ENCODE data around the gene AFAP1.

AFAP1 gene

DNA sequence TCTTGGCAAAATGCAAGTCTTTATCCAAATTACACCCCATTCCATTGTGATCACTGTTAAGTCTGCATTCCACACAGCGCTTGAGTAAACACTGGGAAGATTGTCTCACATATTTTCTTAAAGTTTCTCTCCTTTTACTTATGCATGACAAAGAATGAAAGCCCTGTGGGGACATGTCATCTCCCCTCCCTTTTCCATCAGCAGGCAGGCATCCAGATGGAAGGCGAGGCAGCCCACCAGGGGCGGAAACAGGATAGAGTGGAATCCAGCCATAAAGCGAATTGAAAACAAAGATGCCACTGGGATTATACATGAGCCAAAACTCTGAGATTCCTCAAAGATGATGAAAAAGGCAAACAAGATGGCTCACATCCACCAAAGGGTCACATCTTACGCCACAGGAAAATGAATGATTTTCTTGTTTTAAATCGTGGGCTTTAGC, 78.2 kb downstream of the AFAP1 start:
- peak; percentile 31 for DNase-seq (ENCODE audit: low spot score)
- TF ChIP-seq, protein P1, sequence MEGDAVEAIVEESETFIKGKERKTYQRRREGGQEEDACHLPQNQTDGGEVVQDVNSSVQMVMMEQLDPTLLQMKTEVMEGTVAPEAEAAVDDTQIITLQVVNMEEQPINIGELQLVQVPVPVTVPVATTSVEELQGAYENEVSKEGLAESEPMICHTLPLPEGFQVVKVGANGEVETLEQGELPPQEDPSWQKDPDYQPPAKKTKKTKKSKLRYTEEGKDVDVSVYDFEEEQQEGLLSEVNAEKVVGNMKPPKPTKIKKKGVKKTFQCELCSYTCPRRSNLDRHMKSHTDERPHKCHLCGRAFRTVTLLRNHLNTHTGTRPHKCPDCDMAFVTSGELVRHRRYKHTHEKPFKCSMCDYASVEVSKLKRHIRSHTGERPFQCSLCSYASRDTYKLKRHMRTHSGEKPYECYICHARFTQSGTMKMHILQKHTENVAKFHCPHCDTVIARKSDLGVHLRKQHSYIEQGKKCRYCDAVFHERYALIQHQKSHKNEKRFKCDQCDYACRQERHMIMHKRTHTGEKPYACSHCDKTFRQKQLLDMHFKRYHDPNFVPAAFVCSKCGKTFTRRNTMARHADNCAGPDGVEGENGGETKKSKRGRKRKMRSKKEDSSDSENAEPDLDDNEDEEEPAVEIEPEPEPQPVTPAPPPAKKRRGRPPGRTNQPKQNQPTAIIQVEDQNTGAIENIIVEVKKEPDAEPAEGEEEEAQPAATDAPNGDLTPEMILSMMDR (conservative IDR thresholded peaks at IDR 0.05; ENCODE audit: low read depth), result no peak
- H3K27ac ChIP-seq, result peak overlapping the region; percentile 77
- CTCF ChIA-PET, result no interaction called here
- POLR2A ChIA-PET (ENCODE audit: low non-redundant PET), result no interaction called here

DNA sequence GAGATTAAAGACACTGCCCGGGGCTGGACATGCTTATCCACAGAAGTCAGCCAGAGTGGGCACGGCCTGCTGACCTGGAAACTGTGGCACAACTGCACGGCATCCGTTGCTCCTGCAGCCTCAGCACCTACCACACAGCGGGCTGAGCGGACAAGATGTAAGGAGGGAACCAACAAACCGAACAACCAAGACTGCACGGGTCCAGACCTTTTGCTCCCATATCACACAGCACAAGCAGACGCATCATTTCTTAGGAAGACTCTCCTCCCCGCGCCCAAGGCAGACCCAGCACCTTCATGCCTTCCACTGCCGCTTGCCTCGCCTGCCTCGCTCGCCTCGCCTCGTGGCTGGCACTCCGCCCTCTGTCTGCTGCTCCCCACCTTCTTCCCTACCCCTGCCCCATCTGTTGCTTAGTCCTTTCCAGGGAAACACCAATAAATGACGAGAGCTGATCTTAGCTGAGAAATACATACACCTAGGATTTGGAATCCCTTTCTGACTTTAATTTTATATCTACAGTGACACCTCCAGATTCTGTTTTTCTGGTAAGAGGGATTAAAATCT, 79.0 kb downstream of the AFAP1 start:
- DNase-seq (ENCODE audit: low spot score), result no peak
- TF ChIP-seq, protein P1 (conservative IDR thresholded peaks at IDR 0.05; ENCODE audit: low read depth), result no peak
- POLR2A ChIA-PET (ENCODE audit: low non-redundant PET), result no interaction called here
- CTCF ChIA-PET, result no interaction called here
- H3K27ac ChIP-seq, result peak overlapping the region; percentile 77

DNA sequence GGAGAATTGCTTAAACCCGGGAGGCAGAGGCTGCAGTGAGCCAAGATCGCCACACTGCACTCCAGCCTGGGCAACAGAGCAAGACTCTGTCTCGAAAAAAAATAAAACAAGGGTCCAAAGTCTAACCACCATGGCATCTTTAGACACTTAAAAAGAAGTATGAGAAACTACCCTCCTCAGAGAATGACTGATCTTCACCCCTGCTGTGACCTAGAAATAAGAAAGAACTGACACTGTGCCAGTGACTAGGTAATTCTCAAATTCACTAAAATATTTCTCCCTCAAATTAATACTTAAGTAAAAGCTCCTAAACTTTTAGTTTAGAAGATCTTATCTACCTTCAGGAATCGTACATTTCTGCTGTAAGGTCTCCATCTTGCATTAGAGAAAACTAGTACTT, 80.3 kb downstream of the AFAP1 start:
- TF ChIP-seq, protein P1 (conservative IDR thresholded peaks at IDR 0.05; ENCODE audit: low read depth), result no peak
- CTCF ChIA-PET, result no interaction called here
- no peak for DNase-seq (ENCODE audit: low spot score)
- no peak overlapping the region for H3K27ac ChIP-seq
- POLR2A ChIA-PET (ENCODE audit: low non-redundant PET), result no interaction called here

DNA sequence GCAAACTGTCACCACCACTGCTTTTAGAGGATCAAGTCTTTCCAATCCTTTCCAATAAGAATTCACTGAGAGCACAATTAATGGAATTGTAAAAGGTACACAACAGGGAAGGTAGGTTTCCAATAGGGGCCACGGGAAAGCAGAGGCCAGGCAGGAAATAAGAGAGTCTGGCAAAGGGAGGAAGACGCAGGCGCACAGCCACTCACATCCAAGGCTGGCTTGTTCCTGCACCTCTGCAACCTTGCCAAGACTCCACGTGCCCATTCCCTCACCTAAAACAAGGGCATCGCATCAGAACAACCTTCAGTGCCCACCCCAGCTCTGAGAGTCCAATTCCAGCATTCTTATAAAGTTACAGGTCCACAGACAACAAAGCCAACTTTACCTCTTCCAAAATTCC, 81.2 kb downstream of the AFAP1 start:
- ChIA-PET CTCF (no interaction called here), POLR2A (ENCODE audit: low non-redundant PET) (no interaction called here)
- no peak for DNase-seq (ENCODE audit: low spot score)
- TF ChIP-seq, protein P1 (conservative IDR thresholded peaks at IDR 0.05; ENCODE audit: low read depth), result no peak
- H3K27ac ChIP-seq, result 0 out of 2 replicates have a peak overlapping the region, but pooled peaks have one; percentile 10

DNA sequence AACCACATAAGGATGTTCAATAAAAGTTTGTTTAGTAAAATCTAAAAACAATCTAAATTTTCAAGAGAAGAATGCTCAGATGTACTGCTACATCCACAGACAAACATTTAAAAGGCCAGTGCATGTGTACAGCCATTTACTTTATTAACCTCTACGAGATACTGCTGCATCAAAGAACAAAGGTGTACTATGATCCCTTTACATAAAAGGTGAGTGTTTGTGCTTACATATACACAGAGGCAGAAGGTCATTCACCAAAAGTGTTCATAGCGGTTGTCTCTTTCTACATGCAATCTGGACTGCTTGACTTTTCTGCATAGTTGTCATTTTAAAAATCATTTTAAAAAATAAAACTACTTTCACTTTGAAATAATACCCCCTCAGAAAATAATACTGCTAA, 81.7 kb downstream of the AFAP1 start:
- TF ChIP-seq, protein P1 (conservative IDR thresholded peaks at IDR 0.05; ENCODE audit: low read depth), result no peak
- no peak overlapping the region for H3K27ac ChIP-seq
- ChIA-PET POLR2A (ENCODE audit: low non-redundant PET) (no interaction called here), CTCF (no interaction called here)
- no peak for DNase-seq (ENCODE audit: low spot score)

DNA sequence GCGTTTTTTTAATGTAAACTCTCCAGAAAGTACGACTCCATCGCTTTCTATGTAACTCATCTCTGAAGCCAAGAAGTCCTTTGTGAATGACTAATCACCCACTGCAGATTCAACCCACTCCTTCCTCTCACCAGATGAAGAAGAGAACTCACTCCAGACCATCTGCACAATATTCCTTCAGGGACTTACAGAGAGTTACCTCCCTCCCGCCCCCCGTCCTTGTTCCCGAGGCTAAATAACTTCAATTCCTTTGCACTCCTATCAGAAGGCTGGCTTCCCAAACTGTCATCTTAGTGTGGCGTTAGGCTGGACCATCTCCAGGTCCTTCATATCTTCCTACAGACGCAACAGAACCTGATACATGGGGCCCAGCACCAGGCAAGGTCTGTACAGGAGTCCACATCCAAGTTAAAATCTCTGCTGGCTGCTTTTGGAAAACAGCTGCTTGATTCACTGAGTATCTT, 82.4 kb downstream of the AFAP1 start:
- TF ChIP-seq, protein P1 (conservative IDR thresholded peaks at IDR 0.05; ENCODE audit: low read depth), result no peak
- POLR2A ChIA-PET (ENCODE audit: low non-redundant PET), result no interaction called here
- CTCF ChIA-PET, result no interaction called here
- no peak for DNase-seq (ENCODE audit: low spot score)
- no peak overlapping the region for H3K27ac ChIP-seq

Measured in RWPE1 (cell line).